IPS-20b (cell line): ENCODE data around the gene ATP8A2.
A peak's percentile ranks its signal among the peaks of the same experiment; 100 is the strongest.
"Not testable (repeated sequence)": the region's sequence is repeated elsewhere in the genome, so short reads cannot be mapped to it uniquely, and the experiment has no call there.

ENCODE experiments used
- H3K27ac ChIP-seq: one replicate; pipeline ENCODE4 v1.5.1; 2013; ENCODE audit warnings: low read length
- H3K27me3 ChIP-seq: 2 replicates; pipeline ENCODE4 v1.6.1; 2013; ENCODE audit warnings: mild to moderate bottlenecking, low read length, inconsistent platforms; ENCODE audit not compliant: insufficient read depth
- H3K36me3 ChIP-seq: 2 replicates; pipeline ENCODE4 v1.6.1; 2013; ENCODE audit warnings: low read depth, mild to moderate bottlenecking, inconsistent platforms, low read length, moderate library complexity; ENCODE audit not compliant: insufficient read depth
- H3K4me1 ChIP-seq: 2 replicates; pipeline ENCODE4 v1.6.1; 2013; ENCODE audit warnings: mild to moderate bottlenecking, control low read depth, inconsistent platforms, low read length, moderate library complexity; ENCODE audit not compliant: insufficient read depth
- H3K4me3 ChIP-seq: 2 replicates; pipeline ENCODE4 v1.5.1; 2013; ENCODE audit warnings: mild to moderate bottlenecking, low read length, inconsistent platforms
- H3K9ac ChIP-seq: 2 replicates; pipeline ENCODE4 v1.6.1; 2013; ENCODE audit warnings: low read depth, mild to moderate bottlenecking, inconsistent platforms, low read length, moderate library complexity
- H3K9me3 ChIP-seq: 2 replicates; pipeline ENCODE4 v1.6.1; 2013; ENCODE audit warnings: mild to moderate bottlenecking, low read depth, low read length, inconsistent platforms; ENCODE audit not compliant: insufficient read depth

The ATP8A2 gene

GRCh38 chr13:25360443-25360842 is 11.3 kb upstream of the ATP8A2 start:
- not testable (repeated sequence) for H3K4me1 ChIP-seq, H3K4me3 ChIP-seq, H3K27me3 ChIP-seq

GRCh38 chr13:25365720-25366235 is 6.0 kb upstream of the ATP8A2 start:
- Histone ChIP-seq H3K36me3 (no peaks in the 10 kb centered on the region), H3K4me3 (no peak overlapping the region), H3K4me1 (no peaks in the 10 kb centered on the region), H3K9me3 (no peaks in the 10 kb centered on the region), H3K27me3 (peaks cover 23% of the 10 kb centered on the region), H3K9ac (no peak overlapping the region), H3K27ac (no peak overlapping the region)

More at GRCh38 chr13:25360443-25360842, 11.3 kb upstream of the ATP8A2 start:
- not testable (repeated sequence) for H3K9me3 ChIP-seq, H3K9ac ChIP-seq, H3K27ac ChIP-seq, H3K36me3 ChIP-seq

GRCh38 chr13:25371158-25371874 is 458 bp upstream of the ATP8A2 start:
- Histone ChIP-seq H3K27me3 (peaks cover 69% of the 10 kb centered on the region), H3K4me1 (peaks cover 4% of the 10 kb centered on the region; the same call in 1 of the 2 replicates), H3K4me3 (peak overlapping the region; percentile 73), H3K27ac (no peak overlapping the region), H3K9ac (no peak overlapping the region), H3K9me3 (no peaks in the 10 kb centered on the region), H3K36me3 (no peaks in the 10 kb centered on the region)

GRCh38 chr13:25372284-25373081 is 709 bp downstream of the ATP8A2 start:
- H3K4me1 ChIP-seq: peaks cover 4% of the 10 kb centered on the region; the same call in 1 of the 2 replicates
- no peaks in the 10 kb centered on the region for H3K36me3 ChIP-seq
- H3K27ac ChIP-seq: no peak overlapping the region
- H3K9ac ChIP-seq: no peak overlapping the region
- H3K9me3 ChIP-seq: no peaks in the 10 kb centered on the region
- H3K27me3 ChIP-seq: peaks cover 69% of the 10 kb centered on the region
- peak overlapping the region; percentile 73 for H3K4me3 ChIP-seq

- H3K27ac ChIP-seq: no peak overlapping the region
- no peaks in the 10 kb centered on the region for H3K36me3 ChIP-seq
- H3K4me3 ChIP-seq: no peak overlapping the region
- H3K27me3 ChIP-seq: peaks cover 45% of the 10 kb centered on the region
- no peaks in the 10 kb centered on the region for H3K9me3 ChIP-seq
- H3K4me1 ChIP-seq: peaks cover 12% of the 10 kb centered on the region
- no peak overlapping the region for H3K9ac ChIP-seq
Measured at GRCh38 chr13:25375727-25376358, 4.1 kb downstream of the ATP8A2 start.

- H3K27ac ChIP-seq: no peak overlapping the region
- H3K4me1 ChIP-seq: peaks cover 12% of the 10 kb centered on the region
- no peaks in the 10 kb centered on the region for H3K36me3 ChIP-seq
- no peak overlapping the region for H3K4me3 ChIP-seq
- no peaks in the 10 kb centered on the region for H3K9me3 ChIP-seq
- H3K9ac ChIP-seq: no peak overlapping the region
- H3K27me3 ChIP-seq: peaks cover 30% of the 10 kb centered on the region
Measured at GRCh38 chr13:25377244-25377962, 5.6 kb downstream of the ATP8A2 start.

- H3K9ac ChIP-seq: no peak overlapping the region
- H3K36me3 ChIP-seq: no peaks in the 10 kb centered on the region
- H3K9me3 ChIP-seq: no peaks in the 10 kb centered on the region
- H3K27ac ChIP-seq: no peak overlapping the region
- H3K27me3 ChIP-seq: peaks cover 19% of the 10 kb centered on the region
- H3K4me1 ChIP-seq: peaks cover 12% of the 10 kb centered on the region
- no peak overlapping the region for H3K4me3 ChIP-seq
Measured at GRCh38 chr13:25378528-25378927, 6.8 kb downstream of the ATP8A2 start.

GRCh38 chr13:25379011-25379410 is 7.2 kb downstream of the ATP8A2 start:
- peaks cover 12% of the 10 kb centered on the region for H3K4me1 ChIP-seq
- H3K9me3 ChIP-seq: no peaks in the 10 kb centered on the region
- peaks cover 14% of the 10 kb centered on the region for H3K27me3 ChIP-seq
- H3K4me3 ChIP-seq: no peak overlapping the region
- no peak overlapping the region for H3K9ac ChIP-seq
- no peak overlapping the region for H3K27ac ChIP-seq
- H3K36me3 ChIP-seq: no peaks in the 10 kb centered on the region

GRCh38 chr13:25380082-25380481 is 8.3 kb downstream of the ATP8A2 start:
- H3K36me3 ChIP-seq: no peaks in the 10 kb centered on the region
- H3K4me1 ChIP-seq: peaks cover 11% of the 10 kb centered on the region
- H3K9ac ChIP-seq: no peak overlapping the region
- H3K9me3 ChIP-seq: no peaks in the 10 kb centered on the region
- no peak overlapping the region for H3K4me3 ChIP-seq
- no peak overlapping the region for H3K27ac ChIP-seq
- H3K27me3 ChIP-seq: peaks cover 3% of the 10 kb centered on the region; the same call in 1 of the 2 replicates

- Histone ChIP-seq H3K4me3 (no peak overlapping the region), H3K36me3 (no peaks in the 10 kb centered on the region), H3K27me3 (no peaks in the 10 kb centered on the region), H3K4me1 (peaks cover 12% of the 10 kb centered on the region), H3K9me3 (no peaks in the 10 kb centered on the region), H3K9ac (no peak overlapping the region), H3K27ac (no peak overlapping the region)
Measured at GRCh38 chr13:25380741-25381324, 9.1 kb downstream of the ATP8A2 start.
